ENCODE results near the gene AP2B1.
A peak's percentile ranks its signal among the peaks of the same experiment; 100 is the strongest.
"Not testable (repeated sequence)": the region's sequence is repeated elsewhere in the genome, so short reads cannot be mapped to it uniquely, and the experiment has no call there.

AP2B1 gene

GRCh38 chr17:35587074-35587961 is at the start of gene AP2B1:
Gene AP2B1 (plus strand): TSS chr17:35587322. CDS start chr17:35594031, 6,709 bp downstream.
- peak; percentile 95 for DNase-seq

- DNase-seq, result peak; percentile 17
These were observed 49.5 kb upstream of the AP2B1 start, which contains the start of gene SLFN12L for GRCh38 chr17:35537601-35538141. Gene SLFN12L (minus strand): TSS chr17:35537678. CDS start chr17:35522364, 15,314 bp downstream.

- DNase-seq, result no peak
These were observed 47.5 kb upstream of the AP2B1 start for GRCh38 chr17:35539659-35540026.

- peak; percentile 42 for DNase-seq
These were observed 46.3 kb upstream of the AP2B1 start for GRCh38 chr17:35540589-35541404.

GRCh38 chr17:35541434-35541833 is 45.7 kb upstream of the AP2B1 start:
- DNase-seq, result no peak

- no peak for DNase-seq
These were observed 44.1 kb upstream of the AP2B1 start for GRCh38 chr17:35542990-35543389.

GRCh38 chr17:35543856-35544255 is 43.3 kb upstream of the AP2B1 start:
- DNase-seq, result no peak

GRCh38 chr17:35545150-35545549 is 42.0 kb upstream of the AP2B1 start:
- no peak for DNase-seq

- DNase-seq, result no peak
These were observed 40.6 kb upstream of the AP2B1 start for GRCh38 chr17:35546487-35546886.

- DNase-seq, result no peak
These were observed 38.8 kb upstream of the AP2B1 start for GRCh38 chr17:35548208-35548810.

GRCh38 chr17:35548978-35549377 is 38.1 kb upstream of the AP2B1 start:
- DNase-seq, result no peak

- no peak for DNase-seq
These were observed 33.8 kb upstream of the AP2B1 start for GRCh38 chr17:35553310-35553709.

- DNase-seq, result no peak
These were observed 32.5 kb upstream of the AP2B1 start for GRCh38 chr17:35554668-35555067.

- no peak for DNase-seq
These were observed 31.4 kb upstream of the AP2B1 start for GRCh38 chr17:35555691-35556090.

GRCh38 chr17:35557353-35557752 is 29.8 kb upstream of the AP2B1 start:
- no peak for DNase-seq

GRCh38 chr17:35559495-35560210 is 27.5 kb upstream of the AP2B1 start:
- no peak for DNase-seq

- DNase-seq, result no peak
These were observed 26.4 kb upstream of the AP2B1 start, which contains the start of gene SLFN14 for GRCh38 chr17:35560703-35561102. Gene SLFN14 (minus strand): TSS chr17:35560819. CDS start chr17:35558062, 2,757 bp downstream.

- not testable (repeated sequence) for DNase-seq
These were observed 23.9 kb upstream of the AP2B1 start for GRCh38 chr17:35563181-35563580.

GRCh38 chr17:35566968-35567367 is 20.2 kb upstream of the AP2B1 start:
- DNase-seq, result no peak

GRCh38 chr17:35568561-35568960 is 18.6 kb upstream of the AP2B1 start:
- no peak for DNase-seq

GRCh38 chr17:35569405-35569804 is 17.7 kb upstream of the AP2B1 start:
- no peak for DNase-seq

GRCh38 chr17:35575759-35576158 is 11.4 kb upstream of the AP2B1 start:
- no peak for DNase-seq

Data from NK-92 treated with Interleukin-12 subunit alpha and Interleukin-12 subunit beta, amount 100 ng/mL, for 24 hours (cell line).